Measurements from ENCODE around the gene INTS15.

Gene INTS15

GRCh38 chr7:6644728-6645127 lies 54.9 kb downstream of the INTS15 start:
- no peak for DNase-seq

GRCh38 chr7:6646465-6646864 lies 56.6 kb downstream of the INTS15 start:
- DNase-seq, result no peak

- DNase-seq, result no peak
These were observed 57.3 kb downstream of the INTS15 start for GRCh38 chr7:6647080-6647479.

GRCh38 chr7:6647541-6647940 lies 57.7 kb downstream of the INTS15 start:
- no peak for DNase-seq

- DNase-seq, result no peak
These were observed 58.4 kb downstream of the INTS15 start for GRCh38 chr7:6648066-6648814.

GRCh38 chr7:6648815-6649104 lies 58.9 kb downstream of the INTS15 start:
- no peak for DNase-seq

GRCh38 chr7:6649241-6649961 lies 59.6 kb downstream of the INTS15 start:
- DNase-seq, result no peak

- DNase-seq, result no peak
These were observed 60.3 kb downstream of the INTS15 start for GRCh38 chr7:6650086-6650485.

GRCh38 chr7:6650521-6651011 lies 60.7 kb downstream of the INTS15 start:
- no peak for DNase-seq

GRCh38 chr7:6651851-6652445 lies 62.1 kb downstream of the INTS15 start:
- no peak for DNase-seq

- no peak for DNase-seq
These were observed 62.7 kb downstream of the INTS15 start for GRCh38 chr7:6652446-6653011.

GRCh38 chr7:6653071-6654003 lies 63.5 kb downstream of the INTS15 start:
- no peak for DNase-seq

- DNase-seq, result no peak
These were observed 64.5 kb downstream of the INTS15 start for GRCh38 chr7:6654113-6654841.

GRCh38 chr7:6654842-6655610 lies 65.2 kb downstream of the INTS15 start:
- no peak for DNase-seq

- DNase-seq, result no peak
These were observed 66.0 kb downstream of the INTS15 start for GRCh38 chr7:6655636-6656385.

GRCh38 chr7:6656413-6656812 lies 66.6 kb downstream of the INTS15 start:
- no peak for DNase-seq
